ENCODE measurements around the gene LRBA.

DNA sequence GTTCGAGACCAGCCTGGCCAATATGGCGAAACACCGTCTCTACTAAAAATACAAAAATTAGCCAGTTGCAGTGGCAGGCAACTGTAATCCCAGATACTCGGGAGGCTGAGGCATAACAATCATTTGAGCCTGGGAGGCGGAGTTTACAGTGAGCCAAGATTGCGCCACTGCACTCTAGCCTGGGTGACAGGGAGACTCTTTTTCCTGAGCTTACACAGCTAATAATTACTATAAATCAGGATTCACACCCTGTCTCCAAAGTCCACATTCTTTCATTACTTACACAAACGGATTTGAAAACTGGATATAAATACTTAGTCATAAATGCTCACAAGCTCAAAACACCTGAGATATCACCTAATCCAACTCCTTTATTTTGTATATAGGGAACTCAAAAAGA lies 151.6 kb downstream of the LRBA start:
- TF ChIP-seq POLR2A (IDR thresholded peaks at IDR 0.05) (no peak), POLR2AphosphoS5 (IDR thresholded peaks at IDR 0.05; ENCODE audit: insufficient read depth in 1 of 2, low read depth in 1 of 2) (no peak)
- TF ChIP-seq, protein P1, sequence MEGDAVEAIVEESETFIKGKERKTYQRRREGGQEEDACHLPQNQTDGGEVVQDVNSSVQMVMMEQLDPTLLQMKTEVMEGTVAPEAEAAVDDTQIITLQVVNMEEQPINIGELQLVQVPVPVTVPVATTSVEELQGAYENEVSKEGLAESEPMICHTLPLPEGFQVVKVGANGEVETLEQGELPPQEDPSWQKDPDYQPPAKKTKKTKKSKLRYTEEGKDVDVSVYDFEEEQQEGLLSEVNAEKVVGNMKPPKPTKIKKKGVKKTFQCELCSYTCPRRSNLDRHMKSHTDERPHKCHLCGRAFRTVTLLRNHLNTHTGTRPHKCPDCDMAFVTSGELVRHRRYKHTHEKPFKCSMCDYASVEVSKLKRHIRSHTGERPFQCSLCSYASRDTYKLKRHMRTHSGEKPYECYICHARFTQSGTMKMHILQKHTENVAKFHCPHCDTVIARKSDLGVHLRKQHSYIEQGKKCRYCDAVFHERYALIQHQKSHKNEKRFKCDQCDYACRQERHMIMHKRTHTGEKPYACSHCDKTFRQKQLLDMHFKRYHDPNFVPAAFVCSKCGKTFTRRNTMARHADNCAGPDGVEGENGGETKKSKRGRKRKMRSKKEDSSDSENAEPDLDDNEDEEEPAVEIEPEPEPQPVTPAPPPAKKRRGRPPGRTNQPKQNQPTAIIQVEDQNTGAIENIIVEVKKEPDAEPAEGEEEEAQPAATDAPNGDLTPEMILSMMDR (IDR thresholded peaks at IDR 0.05) = no peak
